GM18870 (cell line): ENCODE results near the gene R3HDM2.

Experiments
- ATAC-seq: cut with Tn5 transposase; IDR thresholded peaks from one replicate; pipeline ENCODE4 v1.9.1; 2021; ENCODE audit warnings: moderate library complexity; ENCODE audit not compliant: unreplicated experiment

Gene R3HDM2

DNA sequence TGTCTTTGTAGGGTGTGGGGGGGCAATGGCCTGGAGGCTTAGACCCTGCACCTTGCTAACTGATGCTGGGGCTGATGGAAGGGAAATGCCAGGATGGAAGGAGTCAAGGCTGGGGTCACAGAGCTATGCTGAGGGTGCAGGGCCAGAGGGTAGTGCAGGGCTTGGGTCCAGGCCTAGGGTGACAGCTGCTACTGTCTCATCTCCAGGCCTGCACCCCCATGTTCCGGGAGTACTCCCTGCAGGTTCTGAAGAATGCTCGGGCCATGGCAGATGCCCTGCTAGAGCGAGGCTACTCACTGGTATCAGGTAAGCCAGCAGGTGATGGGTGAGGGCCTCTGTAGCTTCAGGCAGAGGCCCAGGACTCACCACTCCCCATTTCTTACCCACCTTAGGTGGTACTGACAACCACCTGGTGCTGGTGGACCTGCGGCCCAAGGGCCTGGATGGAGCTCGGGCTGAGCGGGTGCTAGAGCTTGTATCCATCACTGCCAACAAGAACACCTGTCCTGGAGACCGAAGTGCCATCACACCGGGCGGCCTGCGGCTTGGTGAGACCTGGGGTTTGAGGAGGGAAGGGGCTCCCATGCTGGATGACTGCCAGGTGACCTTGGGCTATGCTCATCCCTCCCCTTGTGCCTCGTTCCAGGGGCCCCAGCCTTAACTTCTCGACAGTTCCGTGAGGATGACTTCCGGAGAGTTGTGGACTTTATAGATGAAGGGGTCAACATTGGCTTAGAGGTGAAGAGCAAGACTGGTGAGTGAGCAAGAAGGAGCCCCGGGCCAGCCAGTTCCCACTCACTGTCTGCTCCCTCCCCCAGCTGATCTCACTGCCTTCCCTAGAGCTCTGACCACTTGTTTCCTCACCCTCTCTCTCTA is 197.2 kb downstream of the R3HDM2 start:
- ATAC-seq = no peak

DNA sequence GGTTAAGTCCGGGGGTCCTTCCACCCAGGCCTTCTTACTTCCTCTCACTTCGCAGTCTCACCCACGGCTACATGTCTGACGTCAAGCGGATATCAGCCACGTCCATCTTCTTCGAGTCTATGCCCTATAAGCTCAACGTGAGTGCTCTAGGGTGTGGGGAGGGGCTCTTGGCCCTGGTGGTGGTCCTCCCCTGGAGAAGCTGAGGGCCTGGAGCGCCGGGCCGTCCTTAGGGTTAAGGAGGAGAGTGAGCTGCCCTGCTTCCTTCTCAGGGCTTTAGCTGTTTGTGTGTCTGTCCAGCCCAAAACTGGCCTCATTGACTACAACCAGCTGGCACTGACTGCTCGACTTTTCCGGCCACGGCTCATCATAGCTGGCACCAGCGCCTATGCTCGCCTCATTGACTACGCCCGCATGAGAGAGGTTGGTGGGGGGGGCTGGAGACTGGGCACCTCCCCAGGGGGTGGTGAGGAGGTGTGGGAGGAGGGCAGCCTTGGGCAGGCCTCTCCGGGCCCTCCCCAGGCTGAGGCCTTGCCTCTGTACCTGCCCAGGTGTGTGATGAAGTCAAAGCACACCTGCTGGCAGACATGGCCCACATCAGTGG is 198.6 kb downstream of the R3HDM2 start:
- ATAC-seq = no peak

DNA sequence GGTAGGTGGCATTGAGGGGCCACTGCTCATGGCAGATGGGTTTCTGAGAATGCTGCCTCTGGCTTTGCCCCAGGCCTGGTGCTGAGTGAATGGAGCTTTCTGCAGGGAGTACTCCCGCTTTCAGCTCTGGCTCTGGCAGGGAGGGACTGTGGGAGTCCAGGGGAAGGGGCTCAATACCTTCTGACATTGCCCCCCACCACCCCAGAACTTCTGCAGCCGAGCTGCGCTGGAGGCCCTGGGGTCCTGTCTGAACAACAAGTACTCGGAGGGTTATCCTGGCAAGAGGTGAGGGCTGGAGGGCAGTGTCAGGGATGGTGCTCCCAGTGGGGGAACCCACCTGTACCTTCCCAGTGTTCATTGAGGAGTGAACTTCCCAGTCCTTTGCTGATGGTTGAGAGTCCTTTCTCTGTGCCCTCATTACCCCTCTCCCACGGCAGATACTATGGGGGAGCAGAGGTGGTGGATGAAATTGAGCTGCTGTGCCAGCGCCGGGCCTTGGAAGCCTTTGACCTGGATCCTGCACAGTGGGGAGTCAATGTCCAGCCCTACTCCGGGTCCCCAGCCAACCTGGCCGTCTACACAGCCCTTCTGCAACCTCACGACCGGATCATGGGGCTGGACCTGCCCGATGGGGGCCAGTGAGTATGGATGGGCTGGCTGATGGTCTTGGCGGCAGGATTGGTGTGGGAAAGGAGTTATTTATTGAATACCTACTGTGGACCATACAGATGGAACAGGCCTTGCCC is 199.4 kb downstream of the R3HDM2 start:
- ATAC-seq = no peak

DNA sequence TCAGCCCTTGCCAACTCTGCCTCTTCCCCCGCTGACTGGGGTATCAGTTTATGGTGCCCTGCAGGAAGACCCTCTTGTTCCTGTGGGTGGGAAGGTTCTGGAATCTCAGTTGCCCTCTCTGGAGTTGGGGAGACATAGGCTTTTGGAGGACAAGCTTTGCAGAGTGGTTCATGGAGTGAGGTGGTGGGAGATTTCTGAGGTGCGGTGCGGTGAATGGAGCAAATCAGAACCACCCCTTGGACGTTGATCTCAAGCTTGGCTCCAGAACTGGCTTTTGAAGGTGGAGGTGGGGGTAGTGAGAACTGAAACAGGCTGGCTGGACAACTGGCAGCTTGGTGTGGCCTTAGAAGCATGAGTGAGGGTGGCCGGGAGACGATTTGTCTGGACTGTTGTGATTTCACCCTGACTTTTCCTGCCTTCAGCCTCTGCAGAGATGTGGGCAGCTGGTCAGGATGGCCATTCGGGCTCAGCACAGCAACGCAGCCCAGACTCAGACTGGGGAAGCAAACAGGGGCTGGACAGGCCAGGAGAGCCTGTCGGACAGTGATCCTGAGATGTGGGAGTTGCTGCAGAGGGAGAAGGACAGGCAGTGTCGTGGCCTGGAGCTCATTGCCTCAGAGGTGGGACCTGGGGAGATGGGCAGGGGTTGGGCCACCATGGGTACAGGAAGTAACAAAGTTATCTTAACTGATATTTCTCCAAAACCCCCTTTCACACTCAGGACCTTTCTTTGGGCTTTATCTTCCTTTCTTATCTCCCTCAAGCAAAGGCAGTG is 200.3 kb downstream of the R3HDM2 start:
- ATAC-seq = no peak

DNA sequence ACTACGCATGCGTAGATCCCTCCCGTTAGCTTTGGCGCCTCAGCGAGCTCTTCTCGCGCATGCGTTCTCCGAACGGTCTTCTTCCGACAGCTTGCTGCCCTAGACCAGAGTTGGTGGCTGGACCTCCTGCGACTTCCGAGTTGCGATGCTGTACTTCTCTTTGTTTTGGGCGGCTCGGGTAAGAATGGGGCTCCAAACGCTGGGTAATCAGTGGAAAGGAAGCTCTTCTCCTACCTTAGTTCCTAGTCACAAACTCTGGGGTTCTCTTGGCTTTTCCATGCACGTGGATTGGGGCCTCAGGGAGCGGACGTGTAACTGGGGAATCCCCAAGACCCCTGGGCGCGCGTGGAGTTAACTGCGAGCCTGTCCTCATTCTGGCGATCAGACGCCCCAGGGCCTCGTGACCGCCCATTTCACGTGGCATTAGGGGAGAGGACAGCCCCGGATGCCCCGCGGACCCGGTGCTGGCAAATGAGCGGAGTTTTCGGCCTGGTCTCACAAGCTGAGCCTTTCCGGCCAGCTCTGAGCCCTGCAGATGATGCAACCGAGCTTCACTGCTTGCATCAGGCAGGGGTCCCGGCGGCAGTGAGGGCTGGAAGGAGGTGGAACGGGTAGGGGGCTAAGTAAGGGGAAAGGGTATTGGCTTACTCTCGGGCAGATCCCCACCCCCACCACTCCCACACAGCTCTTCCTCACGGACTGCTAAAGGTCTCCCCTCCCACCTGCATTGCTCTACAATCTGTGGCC is 201.0 kb downstream of the R3HDM2 start, which contains the start of gene SHMT2:
TSS of gene SHMT2 (plus strand) at position 78 of the 747 bp plus-strand sequence. CDS start at position 146, 68 bp downstream.
- ATAC-seq = peak; percentile 75

DNA sequence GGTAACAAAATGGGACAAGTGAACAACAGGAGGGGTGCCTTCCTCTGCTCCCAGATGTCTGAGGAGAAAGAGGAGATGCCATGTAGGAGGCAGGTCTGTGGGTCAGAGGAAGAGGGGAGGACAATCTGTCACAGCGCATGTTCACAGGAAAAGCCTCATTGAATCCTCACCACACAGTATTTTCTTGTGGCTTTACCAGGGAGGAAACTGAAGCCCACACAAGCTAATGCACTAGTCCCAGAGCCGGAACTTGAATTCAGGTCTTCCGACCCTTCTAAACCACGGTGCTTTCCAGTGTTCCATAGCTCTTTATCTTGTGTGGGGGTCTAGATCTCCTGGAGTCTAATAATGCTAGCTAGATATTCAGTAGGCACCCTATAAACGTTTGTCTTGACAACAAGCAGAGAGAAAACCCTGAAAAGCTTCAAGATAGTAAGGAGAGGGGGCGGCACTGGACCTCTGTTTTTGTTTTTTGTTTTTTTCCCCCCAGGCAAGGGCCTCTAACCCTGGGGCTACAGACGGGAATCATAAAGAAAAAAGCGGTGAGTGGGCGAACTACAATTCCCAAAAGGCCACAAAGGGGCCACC is 201.7 kb downstream of the R3HDM2 start:
- ATAC-seq = peak; percentile 8

DNA sequence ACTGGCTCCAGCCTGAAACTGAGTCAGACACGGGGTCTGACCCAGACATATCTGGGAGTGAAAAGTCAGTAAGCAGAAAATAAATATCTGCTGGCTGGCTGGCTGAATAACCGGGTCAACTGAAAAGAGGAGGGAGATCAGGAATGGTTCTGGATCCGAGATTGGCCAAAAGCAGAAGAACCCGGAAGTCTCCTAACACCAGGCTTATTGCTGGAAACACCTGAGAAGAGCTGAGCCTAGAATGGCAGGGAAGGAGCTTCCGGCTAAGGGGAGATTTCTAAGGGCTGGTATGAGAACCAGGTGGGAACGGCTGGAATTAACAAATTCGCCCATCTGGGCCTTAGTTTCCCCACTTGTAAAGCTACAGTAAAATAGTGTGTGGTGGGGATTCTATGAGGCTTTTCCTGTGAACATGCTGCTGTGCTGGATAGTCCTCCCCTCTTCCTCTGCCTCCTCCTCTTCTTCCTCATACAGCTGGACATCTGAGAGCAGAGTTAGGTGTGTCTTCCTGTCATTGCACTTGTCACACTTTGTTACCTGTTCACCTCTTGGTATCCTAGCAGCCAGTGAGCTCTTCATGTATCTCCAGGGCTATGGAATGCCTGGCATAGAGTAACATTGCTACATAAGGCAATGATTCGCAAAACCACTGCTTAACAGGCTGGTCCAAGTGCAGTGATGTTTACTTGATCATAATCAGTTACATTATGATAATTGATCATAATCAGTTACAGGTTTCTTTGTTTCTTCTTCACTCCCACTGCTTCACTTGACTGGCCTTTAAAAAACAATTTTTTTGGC is 203.3 kb downstream of the R3HDM2 start:
- no peak for ATAC-seq

DNA sequence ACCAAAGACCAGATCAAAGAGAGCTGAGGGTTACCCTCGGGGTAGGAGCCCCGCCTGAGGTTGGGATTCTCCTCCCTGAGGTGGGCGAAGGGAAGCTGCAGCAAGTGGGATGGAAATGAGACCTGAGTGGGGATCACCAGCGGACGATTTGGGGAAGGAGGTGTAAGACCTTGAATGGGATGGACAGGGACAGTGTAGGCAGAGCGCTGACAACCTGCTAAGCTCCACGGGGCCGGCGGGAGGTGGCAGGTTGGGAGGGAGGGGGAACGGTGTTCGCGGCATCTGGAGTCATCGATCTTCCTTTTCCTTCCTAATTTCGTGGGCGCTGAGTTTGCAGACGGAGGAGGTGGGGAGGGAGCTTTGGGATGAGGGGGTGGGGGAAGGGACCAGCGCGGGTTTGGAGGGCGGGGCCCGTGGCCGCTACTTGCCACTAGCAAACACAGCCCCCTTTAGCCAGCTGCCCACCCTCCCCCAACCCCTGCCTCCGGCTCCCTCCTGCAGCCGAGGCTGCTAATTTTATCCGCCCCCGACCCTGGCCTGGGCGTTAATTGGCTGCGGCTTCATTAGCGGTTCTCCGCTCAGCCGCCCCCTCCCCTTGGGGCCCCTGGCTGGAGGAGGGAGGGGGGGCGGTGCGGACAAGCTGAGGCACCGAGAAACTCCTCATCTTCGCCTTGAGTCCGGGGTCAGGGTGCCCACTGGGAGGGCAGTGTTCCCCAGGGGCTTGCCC is 204.1 kb downstream of the R3HDM2 start:
- ATAC-seq = no peak

DNA sequence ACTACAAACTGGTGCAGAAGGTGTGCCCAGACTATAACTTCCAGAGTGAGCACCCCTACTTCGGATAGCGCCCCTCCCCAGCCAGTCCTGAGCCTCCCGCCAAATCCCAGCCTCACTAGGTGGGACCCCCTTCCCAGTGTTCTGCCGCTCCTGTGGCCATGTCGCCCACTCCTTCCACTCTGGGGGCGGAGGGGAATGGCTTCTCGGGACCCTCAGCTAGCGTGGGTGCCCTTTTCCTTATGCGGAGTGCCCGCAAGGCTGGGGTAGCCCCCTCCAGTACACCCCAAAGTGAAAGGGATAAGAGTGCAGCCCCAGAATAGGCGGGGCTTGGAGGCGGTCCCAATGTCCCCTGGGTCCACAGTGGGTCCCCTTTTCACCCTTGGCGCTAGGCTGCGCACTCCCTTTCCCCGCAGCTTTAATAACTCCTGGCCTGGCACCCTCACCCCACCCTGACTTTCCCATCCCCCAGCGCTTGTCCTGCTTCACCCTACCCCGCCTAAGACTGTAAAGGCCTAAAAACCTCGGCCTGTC is 205.1 kb downstream of the R3HDM2 start:
- no peak for ATAC-seq

DNA sequence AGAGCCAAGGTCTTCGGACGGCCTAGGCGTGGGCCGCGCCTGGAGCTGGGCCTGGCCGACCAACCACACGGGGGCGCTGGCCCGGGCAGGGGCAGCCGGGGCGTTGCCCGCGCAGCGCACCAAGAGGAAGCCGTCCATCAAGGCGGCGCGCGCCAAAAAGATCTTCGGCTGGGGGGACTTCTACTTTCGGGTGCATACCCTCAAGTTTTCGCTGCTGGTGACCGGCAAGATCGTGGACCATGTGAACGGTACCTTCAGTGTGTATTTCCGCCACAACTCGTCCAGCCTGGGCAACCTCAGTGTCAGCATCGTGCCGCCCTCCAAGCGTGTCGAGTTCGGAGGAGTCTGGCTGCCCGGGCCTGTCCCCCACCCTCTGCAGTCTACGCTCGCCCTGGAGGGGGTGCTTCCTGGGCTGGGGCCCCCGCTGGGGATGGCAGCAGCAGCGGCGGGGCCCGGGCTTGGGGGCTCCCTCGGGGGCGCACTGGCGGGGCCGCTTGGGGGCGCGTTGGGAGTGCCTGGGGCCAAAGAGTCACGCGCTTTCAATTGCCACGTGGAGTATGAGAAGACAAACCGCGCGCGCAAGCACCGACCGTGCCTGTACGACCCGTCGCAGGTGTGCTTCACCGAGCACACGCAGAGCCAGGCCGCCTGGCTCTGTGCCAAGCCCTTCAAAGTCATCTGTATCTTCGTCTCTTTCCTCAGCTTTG is 205.7 kb downstream of the R3HDM2 start:
- ATAC-seq = no peak

DNA sequence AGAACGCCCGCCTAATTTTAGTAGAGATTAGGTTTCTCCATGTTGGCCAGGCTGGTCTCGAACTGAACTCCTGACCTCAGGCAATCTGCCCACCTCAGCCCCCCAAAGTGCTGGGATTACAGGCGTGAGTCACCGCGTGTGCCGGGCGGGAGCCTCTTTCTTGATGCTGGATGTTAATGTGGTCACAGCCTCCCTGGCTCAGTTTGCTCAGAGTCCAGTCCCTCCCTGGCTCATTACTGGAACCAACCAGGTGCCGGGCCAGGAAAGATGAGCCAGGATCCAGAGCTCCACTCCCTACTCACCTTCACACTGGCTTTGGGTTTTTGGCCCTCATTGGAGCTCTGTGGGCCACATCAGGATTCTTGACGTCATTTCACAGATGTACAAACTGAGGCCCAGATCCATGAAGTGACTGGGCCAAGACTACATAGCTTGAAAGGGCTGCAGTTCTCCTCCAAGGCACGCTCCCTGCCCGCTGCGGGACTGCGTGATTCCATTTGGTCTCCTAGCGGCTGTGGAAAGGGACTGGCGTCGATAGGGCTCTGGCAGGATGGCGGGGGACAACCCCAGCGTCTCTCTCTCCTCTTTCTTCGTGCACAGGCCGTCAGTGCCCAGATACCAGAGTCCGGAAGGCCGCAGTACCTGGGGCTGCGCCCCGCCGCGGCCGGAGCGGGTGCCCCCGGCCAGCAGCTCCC is 206.4 kb downstream of the R3HDM2 start:
- no peak for ATAC-seq

DNA sequence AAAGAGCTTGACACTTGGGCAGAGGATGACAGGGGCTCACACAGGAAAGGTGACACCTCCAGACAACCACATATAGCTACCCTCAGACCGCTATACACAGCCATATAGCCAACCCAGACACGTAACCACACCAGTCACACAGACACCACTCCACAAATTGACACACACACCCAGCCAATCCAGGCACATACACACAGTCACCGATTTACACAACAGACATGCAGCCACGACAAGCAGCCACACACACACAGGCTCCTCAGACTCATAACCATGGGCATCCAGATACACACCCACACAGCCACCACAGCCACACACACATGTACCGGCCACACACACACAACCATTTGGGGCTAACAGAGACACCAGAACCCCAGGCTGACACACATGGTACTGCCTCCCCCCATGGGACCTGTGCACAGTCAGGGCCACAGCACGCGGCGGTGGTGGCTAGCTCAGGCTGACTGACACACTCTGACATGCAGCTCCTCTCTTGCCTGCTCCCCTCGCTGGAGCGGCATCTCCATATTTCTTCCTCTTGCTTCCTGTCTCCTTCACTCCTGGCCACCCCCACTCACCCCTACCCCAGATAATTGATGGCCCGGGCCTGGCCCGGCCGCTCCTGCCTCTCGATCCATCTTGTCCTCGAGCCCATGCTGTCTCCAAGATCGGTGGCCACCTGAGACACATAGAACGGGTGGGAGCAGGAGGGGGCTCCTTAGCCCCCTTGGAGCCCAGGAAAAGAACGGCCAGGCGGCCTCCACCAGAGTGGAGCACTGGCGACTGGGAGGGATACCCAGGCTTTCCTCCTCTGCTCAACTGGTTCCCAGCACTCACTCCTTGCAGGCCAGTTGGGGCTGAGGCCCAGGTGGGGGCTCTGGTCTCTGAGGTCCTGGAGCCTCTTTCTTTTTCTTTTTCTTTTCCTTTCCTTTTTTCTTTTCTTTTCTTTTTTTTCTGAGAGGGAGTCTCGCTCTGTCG is 207.4 kb downstream of the R3HDM2 start:
- ATAC-seq = no peak

DNA sequence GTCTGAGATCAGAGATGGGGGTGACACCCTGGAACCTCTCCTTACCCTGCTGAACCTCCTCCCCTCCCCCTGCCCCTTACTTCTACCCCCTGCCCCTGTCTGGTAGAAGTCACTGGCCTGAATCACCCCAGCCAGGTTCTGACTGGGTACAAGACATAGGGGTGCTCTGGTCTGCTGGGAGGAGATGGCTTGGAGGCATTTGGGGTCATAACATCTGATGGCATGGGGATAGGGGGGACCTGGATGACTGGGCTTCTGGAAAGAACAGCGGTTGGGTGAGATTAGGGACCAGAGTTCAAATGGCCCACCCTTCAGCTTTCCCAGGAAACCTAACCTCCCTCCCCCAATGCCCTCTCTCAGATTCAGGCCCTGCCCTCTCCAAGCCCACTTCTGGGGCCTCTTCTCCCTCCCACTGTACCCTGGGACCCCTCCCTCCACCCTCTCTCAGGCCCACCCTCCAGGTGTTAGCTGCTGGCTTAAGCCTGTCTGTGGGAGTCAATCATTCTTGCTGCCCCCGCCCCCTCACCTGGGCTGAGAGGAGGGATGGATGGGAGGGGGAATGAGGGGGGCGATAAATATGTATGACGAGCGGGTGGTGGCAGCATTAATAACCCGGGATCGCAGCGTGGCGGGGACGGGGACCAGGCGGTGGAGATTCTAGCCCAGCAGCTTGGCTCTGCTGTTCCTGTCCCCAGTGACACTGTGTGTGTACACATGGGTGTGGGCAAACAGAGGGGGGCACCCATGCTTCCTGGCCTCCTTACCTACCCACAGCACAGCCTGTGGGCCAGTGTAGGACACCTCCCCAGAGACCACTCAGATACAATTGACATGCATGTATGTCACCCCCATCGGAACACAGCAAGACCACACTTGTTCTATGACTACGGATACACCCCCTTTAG is 208.3 kb downstream of the R3HDM2 start:
- ATAC-seq = no peak

DNA sequence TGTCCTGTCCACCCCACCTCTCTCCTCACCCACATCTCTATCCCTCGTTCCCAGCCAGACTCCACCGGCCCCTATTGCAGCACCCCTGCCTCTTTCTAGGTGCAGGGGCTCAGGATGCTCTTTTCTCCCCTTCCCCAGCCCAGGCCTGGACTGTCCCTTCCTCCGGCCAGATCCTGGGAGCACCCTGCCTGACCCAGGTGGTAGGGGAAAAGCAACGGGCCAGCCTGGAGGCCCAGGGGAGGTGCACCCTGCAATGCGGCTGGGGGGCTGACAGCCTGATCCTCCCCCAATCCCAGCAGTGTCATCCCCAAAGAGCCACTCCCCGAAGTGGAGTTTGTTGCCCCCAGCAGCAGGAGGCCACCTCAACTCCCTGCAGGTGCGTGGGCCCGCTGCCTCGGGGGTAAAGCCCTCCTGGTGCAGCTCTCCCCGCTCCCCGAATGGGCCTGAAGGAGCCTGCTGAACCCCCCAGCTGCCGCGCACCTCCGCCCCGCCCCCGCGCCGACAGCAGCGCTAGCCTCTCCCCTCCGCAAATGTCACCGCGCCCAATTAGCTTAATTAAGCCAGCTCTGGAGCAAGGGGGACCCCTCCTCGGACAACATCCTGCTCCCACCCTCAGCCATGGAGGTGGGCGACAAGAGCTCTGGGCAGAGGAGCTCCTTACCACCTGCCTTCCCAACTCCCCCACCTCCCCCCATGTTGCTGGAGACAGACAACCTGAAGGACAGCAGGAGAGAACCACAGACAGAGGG is 209.5 kb downstream of the R3HDM2 start:
- no peak for ATAC-seq
